K562 (cell line): ENCODE results near the gene CTSD. TPM values are rescaled to one million over a fixed set of nuclear protein-coding genes. Genes with fewer than 3 reads are reported as not detected.

ENCODE experiments used
- ATAC-seq: fragments of 200-7000 bp; cut with Tn5 transposase; 3 replicates; pipeline ENCODE4 v1.9.1; 2020; ENCODE audit warnings: moderate library complexity
- BruUV-seq: library from RNA; stranded (reverse); fragments of 400-500 nt; replicated peaks from 2 replicates; lab custom pipeline; 2021; lab: Mats Ljungman, UMichigan
- CTCF ChIA-PET: fragments of 300-600 bp; formaldehyde crosslinking; extraction: SDS; loops from one replicate; lab custom pipeline; 2021; ENCODE audit warnings: low intra/inter-chr PET ratio; lab: Yijun Ruan, JAX
- POLR2A ChIA-PET: fragments of 300-600, 350-650 bp; sonication (Branson Sonifier 250); formaldehyde crosslinking; extraction: SDS; loops from one replicate; lab custom pipeline; 2021; ENCODE audit warnings: antibody characterized with exemption, inconsistent platforms; lab: Yijun Ruan, JAX
- DNase-seq, 4 experiments: peaks; one replicate each; pipeline versions ENCODE4 v3.0.0 to v3.0.0-alpha.2; 2011 to 2018; ENCODE audit warnings: low spot score in 3 of 4, mixed read lengths in 3 of 4; ENCODE audit errors: extremely low read depth in 1 of 4
- FAIRE-seq: peaks from 2 replicates; lab custom pipeline; 2011; peaks lifted over from hg19 to GRCh38; lab: Jason Lieb, UNC
- H2AFZ ChIP-seq: 2 replicates; pipeline ENCODE4 v1.6.0; 2011; ENCODE audit warnings: low read depth, low read length, control low read depth, inconsistent platforms
- H3K27ac ChIP-seq: fragments of 200-600 bp; 3 replicates; pipeline ENCODE4 v1.8.0; 2011; ENCODE audit warnings: low read depth, mild to moderate bottlenecking, control low read depth, inconsistent platforms, low read length, moderate library complexity, mixed read lengths; ENCODE audit errors: extremely low read depth
- H3K27me3 ChIP-seq, 2 experiments: fragments of 300-600 bp in 1 of 2; 2 replicates in 1 of 2; 3 replicates in 1 of 2; pipeline versions ENCODE4 v1.6.0 to v1.8.0; 2011; ENCODE audit warnings: inconsistent platforms in 2 of 2, low read length in 2 of 2, mild to moderate bottlenecking in 1 of 2, mixed read lengths in 1 of 2, moderate library complexity in 1 of 2; ENCODE audit not compliant: control insufficient read depth in 2 of 2, insufficient read depth in 2 of 2
- H3K36me3 ChIP-seq: fragments of 300-600 bp; 3 replicates; pipeline ENCODE4 v1.8.0; 2011; ENCODE audit warnings: mild to moderate bottlenecking, low read length, inconsistent platforms; ENCODE audit not compliant: control insufficient read depth, insufficient read depth
- H3K4me1 ChIP-seq, 2 experiments: fragments of 200-600 bp in 1 of 2; replicated peaks in 1 of 2; 2 replicates in 1 of 2; 3 replicates in 1 of 2; pipeline versions ENCODE4 v1.5.1 to v1.8.0; 2011; ENCODE audit warnings: inconsistent platforms in 2 of 2, low read length in 2 of 2, mild to moderate bottlenecking in 1 of 2, mixed read lengths in 1 of 2, moderate library complexity in 1 of 2; ENCODE audit not compliant: control insufficient read depth in 2 of 2, insufficient read depth in 2 of 2
- H3K4me2 ChIP-seq: 2 replicates; pipeline ENCODE4 v1.6.1; 2011; ENCODE audit warnings: low read length, control low read depth, inconsistent platforms, mixed read lengths; ENCODE audit not compliant: insufficient read depth
- H3K4me3 ChIP-seq: fragments of 200-600 bp; sonication (generic), shearing (Covaris generic); 2 replicates; pipeline ENCODE4 v1.5.1; 2016; ENCODE audit warnings: control low read depth, inconsistent platforms
- H3K79me2 ChIP-seq: fragments of 200-600 bp; 3 replicates; pipeline ENCODE4 v1.8.0; 2011; ENCODE audit warnings: low read length, inconsistent platforms; ENCODE audit not compliant: control insufficient read depth, insufficient read depth
- H3K9ac ChIP-seq, 2 experiments: 2 replicates each; pipeline versions ENCODE4 v1.6.0 to v1.6.1; 2011; ENCODE audit warnings: low read depth in 2 of 2, low read length in 2 of 2, control low read depth in 1 of 2, inconsistent platforms in 1 of 2, mild to moderate bottlenecking in 1 of 2, mixed read lengths in 1 of 2; ENCODE audit not compliant: insufficient read depth in 1 of 2
- H3K9me1 ChIP-seq: one replicate; pipeline ENCODE4 v1.6.0; 2011; ENCODE audit warnings: inconsistent platforms, mild to moderate bottlenecking, low read length, moderate library complexity; ENCODE audit not compliant: control insufficient read depth, insufficient read depth
- H3K9me3 ChIP-seq: replicated peaks from 2 replicates; pipeline ENCODE4 v1.5.1; 2011; ENCODE audit warnings: low read depth, low read length, inconsistent platforms; ENCODE audit not compliant: control insufficient read depth, insufficient read depth
- H4K20me1 ChIP-seq: replicated peaks from 2 replicates; pipeline ENCODE4 v1.6.1; 2011; ENCODE audit warnings: low read length, inconsistent platforms, mixed read lengths; ENCODE audit not compliant: control insufficient read depth, insufficient read depth
- BRF1 ChIP-seq: IDR thresholded peaks from 3 replicates; pipeline ENCODE4 v1.6.1; 2011; ENCODE audit warnings: borderline replicate concordance, mild to moderate bottlenecking; ENCODE audit not compliant: insufficient read length; ENCODE audit errors: extremely low read depth
- CUX1 ChIP-seq: fragments of 200-800 bp; sonication (Bioruptor generic); IDR thresholded peaks from 2 replicates; pipeline ENCODE4 v1.6.1; 2016; ENCODE audit warnings: missing genetic modification characterization, missing compliant biosample characterization
- DLX4 ChIP-seq: fragments of 250-450 bp; sonication (Bioruptor Pico); IDR thresholded peaks from 2 replicates; pipeline ENCODE4 v1.6.1; 2021; ENCODE audit warnings: mild to moderate bottlenecking
- GABPB2 ChIP-seq: fragments of 250-450 bp; sonication (Bioruptor Pico); conservative IDR thresholded peaks from 2 replicates; pipeline ENCODE4 v1.5.1; 2021; ENCODE audit warnings: mild to moderate bottlenecking
- HOXB6 ChIP-seq: fragments of 250-450 bp; sonication (Bioruptor Pico); IDR thresholded peaks from 2 replicates; pipeline ENCODE4 v1.5.1; 2022; ENCODE audit warnings: mild to moderate bottlenecking, borderline replicate concordance
- MEF2A ChIP-seq: IDR thresholded peaks from 2 replicates; pipeline ENCODE4 v1.6.1; 2011; ENCODE audit warnings: low read depth, mild to moderate bottlenecking, low read length, moderate library complexity; ENCODE audit not compliant: control insufficient read depth
- NFIC ChIP-seq: fragments of 450-650 bp; IDR thresholded peaks from 2 replicates; pipeline ENCODE4 v1.6.1; 2017; ENCODE audit warnings: mild to moderate bottlenecking, inconsistent platforms
- RAD21 ChIP-seq, 2 experiments: fragments of 250-450 bp in 1 of 2; fragments of 450-650 bp in 1 of 2; sonication (Bioruptor Pico) in 1 of 2; formaldehyde crosslinking in 1 of 2; IDR thresholded peaks in 1 of 2; conservative IDR thresholded peaks in 1 of 2; 2 replicates each; pipeline versions ENCODE4 v1.4.0 to v1.8.0; 2020 to 2022; ENCODE audit warnings: mild to moderate bottlenecking in 2 of 2, moderate library complexity in 1 of 2
- SMC3 ChIP-seq: conservative IDR thresholded peaks from 2 replicates; pipeline ENCODE4 v1.6.1; 2011; ENCODE audit warnings: low read depth, low read length, improper control_type of control experiment; ENCODE audit not compliant: insufficient read depth
- ZBTB26 ChIP-seq: fragments of 450-650 bp; formaldehyde crosslinking; IDR thresholded peaks from 2 replicates; pipeline ENCODE4 v1.4.0; 2022; ENCODE audit warnings: missing genetic modification characterization
- WGBS: fragments of 100-300 bp; shearing (Covaris generic); methylation state at CpG from one replicate; pipeline ENCODE4 v1.1.6; 2016; ENCODE audit warnings: low coverage, mixed read lengths; ENCODE audit not compliant: insufficient coverage; ENCODE audit errors: missing lambda C conversion rate; 5-methylcytosine and 5-hydroxymethylcytosine counted together
- in situ Hi-C: fragments of 300-500 bp; cut with MboI; formaldehyde crosslinking; loops from 4 replicates; pipeline ENCODE4 v1.15.0; 2018; ENCODE audit warnings: inconsistent platforms, mixed read lengths
- intact Hi-C: fragments of 100-400 bp; cut with micrococcal nuclease; formaldehyde crosslinking; loops from 2 replicates; pipeline ENCODE4 v1.14.2; 2022
- polyA plus RNA-seq, 8 experiments: library from polyadenylated mRNA; depleted of rRNA in 4 of 8; stranded (reverse) in 5 of 8; unstranded in 3 of 8; fragments of >200 nt; fragmentation: Nextera tagmentation in 2 of 8; fragmentation: Illumina TruSeq in 1 of 8; extraction: Ambion mirVana in 2 of 8; extraction: Trizol in 1 of 8; gene quantifications; 2 replicates each; pipeline versions ENCODE4 v1.2.1 to v1.2.3, GENCODE V29; 2011 to 2014; ENCODE audit warnings: inconsistent platforms in 1 of 8, missing spikeins in 1 of 8
- total RNA-seq, 7 experiments: library from RNA; depleted of rRNA in 6 of 7; stranded (reverse); fragments of >200 nt in 6 of 7; fragmentation: Illumina TruSeq in 2 of 7; extraction: Trizol in 2 of 7; gene quantifications; 2 replicates each; pipeline versions ENCODE4 v1.2.1 to v1.2.3, GENCODE V29; 2011 to 2021; ENCODE audit warnings: low replicate concordance in 1 of 7

CTSD gene
- total and polyA plus RNA-seq, 9 of the 15 experiments (the other 6 are each of a cell fraction or from before 2014, with no cell fraction given) = 1.0 to 112 (median 40.9) TPM

- FAIRE-seq = peak; percentile 55
- Histone ChIP-seq H3K4me1 (no peaks in the 10 kb centered on the region), H3K4me2 (no peak overlapping the region), H3K79me2 (no peaks in the 10 kb centered on the region), H3K9me1 (no peaks in the 10 kb centered on the region), H4K20me1 (no peaks in the 10 kb centered on the region), H3K27ac (no peak overlapping the region), H3K9me3 (no peaks in the 10 kb centered on the region), H3K9ac (no peak overlapping the region), H3K4me3 (no peak overlapping the region), H2AFZ (no peak overlapping the region), H3K36me3 (no peaks in the 10 kb centered on the region), H3K27me3 (peaks cover 15 to 32% of the 10 kb centered on the region in 2 experiments; a peak in 4 of 5 replicates)
- WGBS = 0% methylated on average over 17 of the region's 17 CpGs
- DNase-seq = peak in 2 of 4 experiments; percentile 26 to 30
- ChIA-PET POLR2A (interaction anchor here (1.4 kb wide), 1 partner anchor 26 kb away, joined by 3 read pairs; no protein-coding TSS in a partner anchor), CTCF (interaction anchor here (0.6 kb wide), 1 partner anchor 125 kb away, joined by 3 read pairs; no protein-coding TSS in a partner anchor)
- BruUV-seq = no TSS peak
- intact Hi-C loops (no loop called here), in situ Hi-C loops (no loop called here)
- peak; percentile 72 for ATAC-seq
- TF ChIP-seq BRF1 (no peak), ZBTB26 (CRISPR knock-in tag) (no peak), DLX4 (CRISPR knock-in tag) (no peak), SMC3 (0 out of 2 replicates have a peak, but pooled peaks have one; percentile 22), NFIC (peak; percentile 66), GABPB2 (CRISPR knock-in tag) (no peak), RAD21 (CRISPR knock-in tag; conservative IDR thresholded peaks at IDR 0.05 in 1 of 2, IDR thresholded peaks at IDR 0.05 in 1 of 2) (peak; percentile 16 to 60; a peak in 2 of 4 replicates), CUX1 (CRISPR knock-in tag) (no peak), HOXB6 (no peak), MEF2A (no peak)
These were observed 56.9 kb downstream of the CTSD start for GRCh38 chr11:1706634-1707400.
